Embryonic facial prominence (tissue), 1 donor: ENCODE data around the gene ITGA11.

Experiments
- DNase-seq: peaks from one replicate; pipeline ENCODE4 v3.0.0-alpha.2; 2016; ENCODE audit errors: extremely low spot score

Gene ITGA11

DNA sequence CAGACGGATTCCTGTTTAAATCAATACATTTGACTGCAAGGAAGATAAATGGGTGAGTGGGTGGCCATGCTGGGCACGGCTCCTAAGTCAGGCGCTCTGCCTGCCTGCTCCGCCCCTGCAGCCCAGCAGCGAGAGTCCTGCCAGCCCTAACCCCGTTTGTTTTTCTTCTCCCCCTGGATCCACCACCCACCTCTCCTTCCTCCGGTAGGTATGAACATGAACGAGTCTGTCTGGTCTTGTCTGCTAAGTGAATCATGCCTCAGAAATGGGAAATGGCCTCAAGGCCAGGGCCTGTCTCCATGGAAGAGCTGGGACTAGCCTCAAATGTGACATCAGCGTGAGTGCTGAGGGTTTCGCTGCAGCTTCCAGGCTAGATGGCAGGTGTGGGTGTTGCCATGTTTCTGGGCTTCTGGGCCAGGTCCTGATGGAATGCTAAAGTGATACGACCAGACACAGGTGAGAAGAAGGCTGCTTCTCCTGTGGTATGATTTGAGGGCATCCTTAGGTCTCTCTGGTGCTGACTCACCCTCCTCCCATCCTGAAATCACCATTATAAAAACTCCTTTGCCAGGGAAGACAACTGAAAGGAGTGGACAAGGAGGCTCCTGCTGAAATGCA lies 160.0 kb downstream of the ITGA11 start:
- no peak for DNase-seq

DNA sequence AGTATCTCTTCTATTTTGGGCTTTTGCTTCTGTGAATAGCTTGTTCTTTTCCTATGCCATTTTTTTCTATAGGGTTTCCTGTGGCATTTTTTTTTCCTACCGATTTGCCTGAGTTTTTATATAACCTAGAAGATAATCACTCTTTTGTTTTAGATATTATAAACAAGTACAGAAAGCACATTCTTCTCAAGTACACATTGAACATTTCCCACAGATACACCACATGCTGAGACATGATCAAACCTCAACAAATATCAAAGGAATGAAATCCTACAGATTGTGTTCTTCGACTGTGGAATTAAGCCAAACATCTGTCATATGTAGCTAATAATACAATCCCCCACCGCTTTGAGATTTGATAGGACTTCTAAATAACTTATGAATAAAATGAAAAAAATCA lies 163.6 kb downstream of the ITGA11 start:
- no peak for DNase-seq

DNA sequence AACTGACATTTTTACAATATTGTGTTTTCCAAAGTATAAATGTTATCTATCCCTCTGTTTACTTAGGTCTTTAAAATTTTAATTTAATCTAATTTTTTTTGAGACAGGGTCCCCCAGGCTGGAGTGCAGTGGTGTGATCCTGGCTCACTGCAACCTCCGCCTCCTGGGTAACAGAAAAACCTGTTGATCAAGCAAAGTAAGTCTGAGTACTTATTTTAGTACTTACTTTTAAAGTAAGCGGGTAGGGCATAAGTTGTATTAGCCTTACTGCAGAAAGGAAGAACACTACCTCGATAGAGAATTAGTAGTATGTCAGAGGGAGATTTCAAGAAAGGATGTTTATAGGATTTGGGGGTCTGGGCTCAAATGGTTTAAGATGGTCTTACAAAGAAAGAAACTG lies 166.3 kb downstream of the ITGA11 start:
- DNase-seq = no peak

DNA sequence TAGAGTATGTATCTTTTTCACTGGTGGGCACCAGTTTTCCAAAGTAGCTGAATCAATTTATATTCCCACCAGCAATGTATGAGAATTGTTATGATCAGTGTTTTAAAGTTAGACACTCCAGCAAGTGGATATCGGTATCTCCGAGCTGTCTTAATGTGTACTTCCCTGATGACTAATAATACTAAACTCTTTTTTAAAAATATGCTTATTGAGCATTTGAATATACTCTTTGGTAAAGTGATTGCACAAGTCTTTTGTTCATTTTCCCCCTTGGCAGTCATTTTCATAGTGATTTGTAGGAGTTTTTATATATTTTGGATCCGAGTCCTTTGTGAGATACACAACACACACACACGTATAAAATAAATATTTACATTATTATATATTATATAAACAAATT lies 166.9 kb downstream of the ITGA11 start:
- no peak for DNase-seq

DNA sequence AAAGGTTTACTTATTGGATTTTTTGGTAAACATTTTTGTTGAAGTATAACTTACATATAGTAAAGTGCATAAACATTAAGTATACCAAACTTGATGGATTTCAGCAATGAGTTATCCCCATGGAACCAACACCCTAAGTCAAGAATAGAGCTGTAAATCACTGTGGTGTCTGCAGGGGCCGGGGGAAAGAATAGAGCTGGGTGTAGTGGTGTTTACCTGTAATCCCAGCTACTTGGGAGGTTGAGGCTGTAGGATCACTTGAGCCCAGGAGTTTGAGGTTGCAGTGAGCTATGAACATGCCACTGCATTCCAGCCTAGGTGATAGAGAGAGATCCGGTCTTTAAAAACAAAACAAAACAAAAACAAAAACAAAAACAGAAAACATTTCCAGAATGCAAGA lies 167.7 kb downstream of the ITGA11 start:
- no peak for DNase-seq

DNA sequence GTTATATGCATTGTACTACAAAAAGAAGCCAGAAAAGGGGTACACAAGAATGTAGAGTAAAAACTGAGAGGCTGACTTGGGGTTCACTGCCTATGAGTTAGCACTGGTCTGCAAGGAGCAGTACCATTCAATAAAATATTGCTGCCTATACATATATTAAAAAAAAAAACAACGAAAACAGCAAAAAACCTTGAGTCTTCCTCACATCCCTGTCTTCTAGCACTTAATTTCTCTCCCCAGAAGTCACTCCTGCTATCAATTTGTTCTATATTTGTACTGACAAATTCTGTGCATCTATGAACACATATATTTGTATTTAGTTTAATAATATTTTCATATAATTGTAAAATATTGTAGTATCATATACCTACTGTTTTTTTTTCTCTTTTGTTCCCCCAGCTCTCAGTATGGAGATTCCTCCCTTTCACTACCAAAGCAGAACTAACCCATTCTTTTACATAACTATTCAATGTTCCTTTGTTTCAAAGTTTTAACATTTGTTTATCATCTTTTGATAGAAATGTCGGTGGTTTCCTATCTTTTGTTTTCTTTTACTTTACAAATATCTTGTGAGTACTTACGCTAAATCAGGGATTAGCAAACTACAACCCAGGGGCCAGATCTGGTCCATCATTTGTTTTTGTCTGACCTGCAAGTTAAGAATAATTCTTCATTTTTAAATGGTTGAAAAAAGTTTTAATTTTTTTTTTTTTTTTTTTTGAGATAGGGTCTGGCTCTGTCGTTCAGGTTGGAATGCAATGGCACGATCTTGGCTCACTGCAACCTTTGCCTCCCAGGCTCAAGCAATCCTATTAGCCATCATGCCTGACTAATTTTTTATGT lies 169.2 kb downstream of the ITGA11 start:
- DNase-seq = no peak

DNA sequence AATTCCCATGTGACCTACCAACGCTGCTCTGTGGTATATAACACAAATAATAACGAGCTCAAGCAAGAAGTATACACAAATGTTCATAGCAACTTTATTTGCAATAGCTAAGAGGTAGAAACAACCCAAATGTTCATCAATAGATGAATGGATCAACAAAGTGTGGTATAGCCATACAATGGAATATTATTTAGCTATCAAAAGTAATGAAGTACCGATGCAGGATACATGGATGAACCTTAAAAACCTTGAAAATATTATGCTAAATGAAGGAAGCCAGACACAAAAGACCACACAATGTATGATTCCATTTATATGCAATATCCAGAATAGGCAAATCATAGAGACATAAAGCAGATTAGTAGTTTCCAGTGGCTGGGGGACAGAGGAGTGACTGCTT lies 170.0 kb downstream of the ITGA11 start:
- no peak for DNase-seq

DNA sequence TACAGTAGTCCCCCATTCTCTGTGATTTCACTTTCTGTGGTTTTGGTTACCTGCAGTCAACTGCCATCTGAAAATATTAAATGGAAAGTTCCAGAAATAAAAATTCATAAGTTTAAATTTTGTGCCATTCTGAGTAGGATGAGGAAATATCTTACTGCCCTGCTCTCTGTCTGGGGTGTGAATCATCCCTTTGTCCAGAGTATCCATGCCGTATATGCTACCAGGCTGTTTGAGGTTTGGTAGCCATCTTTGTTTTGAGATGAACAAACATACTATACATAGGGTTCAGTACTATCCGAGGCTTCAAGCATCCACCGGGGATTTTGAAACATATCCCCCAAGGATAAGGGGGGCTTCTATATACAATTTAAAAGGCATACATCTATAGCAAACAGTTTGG lies 170.7 kb downstream of the ITGA11 start:
- no peak for DNase-seq

DNA sequence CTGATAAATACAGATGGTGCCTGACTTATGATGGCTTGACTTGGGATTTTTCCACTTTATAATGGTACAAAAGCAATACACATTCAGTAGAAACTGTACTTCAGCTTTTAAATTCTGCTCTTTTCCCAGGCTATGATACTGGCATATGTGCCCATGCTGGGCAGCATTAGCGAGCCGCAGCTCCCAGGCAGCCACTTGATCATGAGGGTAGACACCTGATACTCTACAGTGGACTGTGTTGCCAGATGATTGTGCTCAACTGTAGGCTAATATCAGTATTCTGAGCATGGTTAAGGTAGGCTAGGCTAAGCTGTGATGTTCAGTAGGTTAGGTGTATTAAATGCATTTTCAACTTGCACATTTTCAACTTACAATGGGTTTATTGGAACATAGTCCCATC lies 172.1 kb downstream of the ITGA11 start:
- no peak for DNase-seq

DNA sequence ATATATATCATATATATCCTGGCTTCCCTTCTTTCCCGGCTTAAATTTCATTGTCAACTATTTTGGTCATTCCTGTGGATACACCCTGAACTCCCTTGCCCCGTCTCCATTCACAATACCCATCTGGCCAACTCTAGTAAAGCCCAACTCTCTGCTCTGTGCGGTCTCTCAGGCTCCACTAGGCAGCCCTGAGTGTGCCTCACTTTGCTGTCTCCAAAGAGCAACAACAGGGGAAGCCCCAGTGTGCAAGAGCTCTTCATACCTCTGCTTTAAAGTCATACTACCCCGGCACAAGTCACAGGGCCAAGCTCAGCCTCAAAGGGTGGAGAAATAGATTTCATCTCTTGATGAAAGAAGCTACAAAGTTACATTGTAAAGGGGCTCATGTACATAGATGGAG lies 173.3 kb downstream of the ITGA11 start:
- no peak for DNase-seq

DNA sequence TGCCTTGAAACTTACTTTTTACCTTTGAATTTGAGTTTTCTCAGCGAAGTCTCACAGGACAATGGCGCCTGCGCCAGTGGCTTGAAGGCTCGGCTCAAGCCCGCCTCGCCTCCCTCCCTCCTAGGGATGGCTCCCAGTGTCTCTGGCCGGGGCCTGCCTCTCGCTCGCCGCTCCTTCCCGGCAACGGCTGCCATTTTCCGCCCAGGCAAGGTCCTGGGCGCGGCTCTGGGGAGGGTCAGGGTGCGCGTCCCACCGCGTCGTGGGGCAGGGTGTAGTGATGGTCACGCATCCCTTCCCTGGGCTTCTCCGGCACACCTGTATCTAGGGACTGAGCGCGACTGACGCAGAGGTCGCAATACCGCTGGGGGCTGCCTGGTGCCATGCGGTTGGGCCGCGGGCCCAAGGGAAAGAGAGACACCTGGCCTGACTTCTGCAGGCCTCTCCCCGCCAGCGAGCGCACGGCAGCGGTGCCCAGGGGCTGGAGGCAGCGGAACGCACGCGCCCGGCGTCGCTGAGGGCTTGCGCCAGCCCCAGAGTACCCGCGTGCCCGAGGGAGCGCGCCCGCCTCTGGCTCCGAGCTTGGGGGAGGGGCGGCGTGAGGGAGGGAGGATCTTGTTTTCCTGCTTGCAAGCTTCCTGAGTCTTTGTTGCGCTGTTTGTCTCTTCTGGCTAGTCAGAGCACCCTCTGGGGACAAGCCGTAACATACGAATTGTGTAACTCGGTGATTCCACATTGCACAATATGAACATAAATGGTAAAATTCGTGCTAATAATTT lies 175.1 kb downstream of the ITGA11 start:
- DNase-seq = peak; percentile 66

DNA sequence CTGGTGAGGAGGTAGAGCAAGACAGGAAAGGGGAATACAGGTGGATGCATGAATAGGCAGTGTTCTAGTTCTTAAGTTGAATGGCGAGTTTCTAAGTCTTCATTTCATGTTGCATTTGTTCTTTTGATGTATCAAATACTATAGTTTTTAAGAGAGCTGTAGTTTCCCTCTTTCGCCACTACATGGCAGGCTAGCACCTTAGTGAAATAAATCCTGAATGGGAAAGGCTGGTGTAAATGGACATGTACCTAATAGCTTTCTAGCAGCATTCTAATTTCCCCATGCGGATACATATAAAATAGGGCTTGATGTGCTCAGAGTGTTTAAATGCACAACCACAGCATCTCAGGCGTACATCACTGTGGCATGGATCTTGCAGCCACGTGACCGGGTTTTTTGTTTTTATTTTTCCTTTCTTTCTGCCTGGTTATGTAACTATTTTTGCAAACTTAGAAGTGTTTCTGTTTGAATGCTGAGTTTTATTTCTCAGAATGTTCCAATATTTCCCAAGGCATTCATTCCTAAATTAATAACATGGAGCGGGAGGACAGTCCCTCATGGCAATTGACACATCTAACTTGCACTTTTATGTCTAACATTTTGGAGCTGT lies 178.9 kb downstream of the ITGA11 start:
- DNase-seq = peak; percentile 47

DNA sequence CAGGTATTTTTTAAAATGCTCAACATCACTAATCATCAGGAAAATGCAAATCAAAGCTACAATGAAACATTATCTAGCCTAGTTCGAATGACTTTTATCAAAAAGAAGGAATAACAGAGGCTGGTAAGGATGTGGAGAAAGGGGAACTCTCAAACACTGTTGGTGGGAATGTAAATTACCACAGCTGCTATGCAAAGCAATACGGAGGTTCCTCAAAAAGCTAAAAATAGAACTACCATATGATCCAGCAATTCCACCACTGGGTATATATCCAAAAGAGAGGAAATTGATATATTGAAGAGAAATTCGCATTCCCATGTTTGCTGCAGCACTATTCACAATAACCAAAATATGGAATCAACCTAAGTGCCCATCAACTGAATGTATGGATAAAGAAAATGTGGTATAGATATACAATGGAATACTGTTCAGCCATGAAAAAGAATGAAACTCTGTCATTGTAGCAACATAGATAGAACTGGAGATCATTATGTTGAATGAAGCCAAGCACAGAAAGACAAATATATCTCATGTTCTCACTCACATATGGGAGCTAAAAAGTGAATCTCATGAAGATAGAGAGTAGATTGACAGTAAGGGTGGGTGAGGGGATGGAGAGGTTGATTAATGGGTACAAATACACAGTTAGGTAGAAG lies 182.8 kb downstream of the ITGA11 start:
- DNase-seq = no peak
